IMR-90 (cell line): ENCODE measurements around the gene OSGEP. TPM values are rescaled to one million over a fixed set of nuclear protein-coding genes. Genes with fewer than 3 reads are reported as not detected.

ENCODE experiments used
- ATAC-seq: fragments of 200-7000 bp; cut with Tn5 transposase; 2 replicates; pipeline ENCODE4 v1.9.1; 2020; ENCODE audit warnings: low read depth, mild to moderate bottlenecking, moderate library complexity
- BruUV-seq: library from RNA; stranded (reverse); fragments of 400-500 nt; replicated peaks from 2 replicates; lab custom pipeline; 2021; lab: Mats Ljungman, UMichigan
- CTCF ChIA-PET: fragments of 300-600 bp; formaldehyde crosslinking; extraction: SDS; loops from one replicate; lab custom pipeline; 2021; ENCODE audit warnings: antibody characterized with exemption; lab: Yijun Ruan, JAX
- POLR2A ChIA-PET: fragments of 300-600 bp; sonication (Branson Sonifier 250); formaldehyde crosslinking; loops from one replicate; lab custom pipeline; 2022; ENCODE audit warnings: antibody characterized with exemption; ENCODE audit not compliant: unreplicated experiment; lab: Charles Lee
- DNase-seq: peaks from one replicate; pipeline ENCODE4 v3.0.0; 2013
- H2AFZ ChIP-seq: replicated peaks from 2 replicates; pipeline ENCODE3; 2013; ENCODE audit warnings: low read length, mild to moderate bottlenecking; ENCODE audit not compliant: poor library complexity
- H2AK5ac ChIP-seq: 2 replicates; pipeline ENCODE4 v1.6.1; 2013; ENCODE audit warnings: low read depth, low read length, inconsistent platforms
- H2AK9ac ChIP-seq: replicated peaks from 2 replicates; pipeline ENCODE3; 2013; ENCODE audit warnings: mild to moderate bottlenecking, low read depth, low read length, moderate library complexity; ENCODE audit not compliant: poor library complexity
- H2BK120ac ChIP-seq: 2 replicates; pipeline ENCODE4 v1.6.1; 2013; ENCODE audit warnings: low read depth, low read length, inconsistent platforms
- H2BK15ac ChIP-seq: 3 replicates; pipeline ENCODE4 v1.6.1; 2013; ENCODE audit warnings: low read depth, low read length, inconsistent platforms
- H2BK20ac ChIP-seq: 2 replicates; pipeline ENCODE4 v1.6.1; 2013; ENCODE audit warnings: low read depth, mild to moderate bottlenecking, inconsistent platforms, low read length, moderate library complexity
- H2BK5ac ChIP-seq: 2 replicates; pipeline ENCODE4 v1.6.1; 2013; ENCODE audit warnings: mild to moderate bottlenecking, low read depth, low read length, inconsistent platforms; ENCODE audit not compliant: poor library complexity, severe bottlenecking
- H3K14ac ChIP-seq: replicated peaks from 2 replicates; pipeline ENCODE4 v1.6.1; 2013; ENCODE audit warnings: low read depth, low read length, inconsistent platforms
- H3K18ac ChIP-seq: 2 replicates; pipeline ENCODE4 v1.6.1; 2013; ENCODE audit warnings: low read depth, low read length, control low read depth
- H3K23ac ChIP-seq: 2 replicates; pipeline ENCODE4 v1.6.1; 2013; ENCODE audit warnings: low read depth, low read length, inconsistent platforms
- H3K27ac ChIP-seq: 2 replicates; pipeline ENCODE4 v1.5.1; 2013; ENCODE audit warnings: mild to moderate bottlenecking, control low read depth, low read length; ENCODE audit not compliant: insufficient read depth
- H3K27me3 ChIP-seq: 2 replicates; pipeline ENCODE4 v1.6.1; 2013; ENCODE audit warnings: low read length; ENCODE audit not compliant: control insufficient read depth, insufficient read depth
- H3K36me3 ChIP-seq: 2 replicates; pipeline ENCODE4 v1.6.1; 2013; ENCODE audit warnings: low read length, mixed read lengths; ENCODE audit not compliant: control insufficient read depth, insufficient read depth
- H3K4ac ChIP-seq: 2 replicates; pipeline ENCODE4 v1.6.1; 2013; ENCODE audit warnings: low read depth, low read length, inconsistent platforms
- H3K4me1 ChIP-seq: 2 replicates; pipeline ENCODE4 v1.6.1; 2013; ENCODE audit warnings: low read length, mixed read lengths; ENCODE audit not compliant: control insufficient read depth, insufficient read depth
- H3K4me2 ChIP-seq: 2 replicates; pipeline ENCODE4 v1.6.1; 2013; ENCODE audit warnings: low read depth, mild to moderate bottlenecking, control low read depth, low read length, moderate library complexity
- H3K4me3 ChIP-seq: 2 replicates; pipeline ENCODE4 v1.5.1; 2013; ENCODE audit warnings: low read depth, mild to moderate bottlenecking, control low read depth, low read length, moderate library complexity; ENCODE audit not compliant: insufficient read depth
- H3K56ac ChIP-seq: 2 replicates; pipeline ENCODE4 v1.6.1; 2013; ENCODE audit warnings: low read length, inconsistent platforms; ENCODE audit not compliant: insufficient read depth; ENCODE audit errors: extremely low read depth
- H3K79me1 ChIP-seq, 2 experiments: 2 replicates each; pipeline ENCODE4 v1.6.1; 2013; ENCODE audit warnings: low read length in 2 of 2, inconsistent platforms in 1 of 2, low read depth in 1 of 2
- H3K9ac ChIP-seq: 2 replicates; pipeline ENCODE4 v1.6.1; 2013; ENCODE audit warnings: low read depth, low read length, control low read depth
- H3K9me1 ChIP-seq: 2 replicates; pipeline ENCODE4 v1.6.1; 2013; ENCODE audit warnings: low read length, inconsistent platforms; ENCODE audit not compliant: insufficient read depth
- H3K9me3 ChIP-seq: 2 replicates; pipeline ENCODE4 v1.6.1; 2013; ENCODE audit warnings: low read length; ENCODE audit not compliant: control insufficient read depth, insufficient read depth
- H4K20me1 ChIP-seq: 2 replicates; pipeline ENCODE4 v1.6.1; 2013; ENCODE audit warnings: low read length, inconsistent platforms; ENCODE audit not compliant: insufficient read depth
- H4K5ac ChIP-seq: 2 replicates; pipeline ENCODE4 v1.6.1; 2013; ENCODE audit warnings: mild to moderate bottlenecking, low read depth, low read length, control low read depth
- H4K8ac ChIP-seq, 2 experiments: 2 replicates each; pipeline ENCODE4 v1.6.1; 2013; ENCODE audit warnings: low read depth in 2 of 2, low read length in 2 of 2, control low read depth in 1 of 2, inconsistent platforms in 1 of 2
- H4K91ac ChIP-seq: 2 replicates; pipeline ENCODE4 v1.6.1; 2013; ENCODE audit warnings: low read depth, low read length, inconsistent platforms; ENCODE audit not compliant: insufficient read depth
- BHLHE40 ChIP-seq: fragments of 150-350 bp; IDR thresholded peaks from 2 replicates; pipeline ENCODE4 v1.6.1; 2016; ENCODE audit warnings: mild to moderate bottlenecking, low read depth, low read length
- CEBPB ChIP-seq: IDR thresholded peaks from 2 replicates; pipeline ENCODE4 v1.6.1; 2012; ENCODE audit warnings: low read depth, low read length, improper control_type of control experiment
- ELK1 ChIP-seq: fragments of 150-350 bp; IDR thresholded peaks from 2 replicates; pipeline ENCODE4 v1.6.1; 2016; ENCODE audit warnings: low read depth, mild to moderate bottlenecking, low read length, moderate library complexity, borderline replicate concordance
- FOS ChIP-seq: fragments of 150-350 bp; IDR thresholded peaks from 2 replicates; pipeline ENCODE4 v1.6.1; 2016; ENCODE audit warnings: low read depth, low read length
- MAFK ChIP-seq: IDR thresholded peaks from 2 replicates; pipeline ENCODE4 v1.6.1; 2012; ENCODE audit warnings: low read depth, low read length, improper control_type of control experiment
- MAZ ChIP-seq: IDR thresholded peaks from 2 replicates; pipeline ENCODE4 v1.6.1; 2012; ENCODE audit warnings: low read depth, mild to moderate bottlenecking, low read length, improper control_type of control experiment, moderate library complexity, borderline replicate concordance
- MXI1 ChIP-seq: IDR thresholded peaks from 2 replicates; pipeline ENCODE4 v1.6.1; 2012; ENCODE audit warnings: low read depth, mild to moderate bottlenecking, low read length, moderate library complexity, borderline replicate concordance
- POLR2A ChIP-seq: IDR thresholded peaks from 2 replicates; pipeline ENCODE4 v1.6.1; 2012; ENCODE audit warnings: mild to moderate bottlenecking, low read depth, low read length
- RCOR1 ChIP-seq: IDR thresholded peaks from 2 replicates; pipeline ENCODE4 v1.6.1; 2012; ENCODE audit warnings: mild to moderate bottlenecking, low read length, improper control_type of control experiment; ENCODE audit not compliant: insufficient replicate concordance
- RFX5 ChIP-seq: IDR thresholded peaks from 2 replicates; pipeline ENCODE4 v1.8.0; 2012; ENCODE audit warnings: low read depth, mild to moderate bottlenecking, low read length, moderate library complexity
- SMC3 ChIP-seq: fragments of 150-350 bp; IDR thresholded peaks from 2 replicates; pipeline ENCODE4 v1.6.1; 2016; ENCODE audit warnings: low read depth, mild to moderate bottlenecking, antibody characterized with exemption, low read length, moderate library complexity
- USF2 ChIP-seq: fragments of 150-350 bp; IDR thresholded peaks from 2 replicates; pipeline ENCODE4 v1.6.1; 2017; ENCODE audit warnings: mild to moderate bottlenecking, antibody characterized with exemption, low read length, low read depth
- WGBS, 2 experiments: methylation state at CpG; one replicate each; pipeline versions ENCODE4 v1.1.5 to v1.1.7; 2013; ENCODE audit warnings: missing lambda C conversion rate in 2 of 2; ENCODE audit not compliant: insufficient read length in 1 of 2; ENCODE audit errors: extremely low coverage in 2 of 2; 5-methylcytosine and 5-hydroxymethylcytosine counted together
- dilution Hi-C: fragments of 300-500 bp; cut with HindIII; formaldehyde crosslinking; loops from one replicate; pipeline ENCODE4 v1.14.3; 2018; ENCODE audit warnings: low sequenced_read_pairs; ENCODE audit not compliant: unreplicated experiment
- in situ Hi-C: fragments of 300-500 bp; cut with MboI; formaldehyde crosslinking; loops from 3 replicates; pipeline ENCODE4 v1.14.3; 2019; ENCODE audit warnings: low sequenced_read_pairs, inconsistent platforms, mixed read lengths
- intact Hi-C: fragments of 100-400 bp; cut with micrococcal nuclease; formaldehyde crosslinking; loops from 2 replicates; pipeline ENCODE4 v1.10.0; 2022
- polyA plus RNA-seq, 3 experiments: library from polyadenylated mRNA; depleted of rRNA; stranded (reverse); fragments of >200 nt; gene quantifications; 2 replicates each; pipeline ENCODE4 v1.2.3, GENCODE V29; 2012; ENCODE audit warnings: low replicate concordance in 1 of 3
- total RNA-seq: library from RNA; depleted of rRNA; stranded (reverse); fragments of >200 nt; gene quantifications from 2 replicates; pipeline ENCODE4 v1.2.3, GENCODE V29; 2012

The OSGEP gene
- total and polyA plus RNA-seq, 2 of the 4 experiments (the other 2 are of a cell fraction), result 24.7 to 32.4 TPM

GRCh38 chr14:20413744-20414082 lies 40.9 kb downstream of the OSGEP start:
- H3K27ac ChIP-seq, result peak overlapping the region; percentile 98
- TF ChIP-seq POLR2A, result no peak
- no peak for TF ChIP-seq RFX5
- TF ChIP-seq MAZ, result no peak
- TF ChIP-seq SMC3, result no peak
- TF ChIP-seq RCOR1, result no peak
- TF ChIP-seq MAFK, result no peak
- no peak for TF ChIP-seq CEBPB
- TF ChIP-seq MXI1, result no peak
- no peak for TF ChIP-seq BHLHE40
- TF ChIP-seq FOS, result no peak
- no peak for TF ChIP-seq ELK1
- TF ChIP-seq USF2, result no peak
- in situ Hi-C loops (loop anchor here (5.0 to 10.0 kb wide), 2 partner anchors 199 to 271 kb away; partner anchors contain the start of genes ANG and RNASE4), dilution Hi-C loops (no loop called here), intact Hi-C loops (loop anchor here (2.0 kb wide), 2 partner anchors 71 to 269 kb away; partner anchors contain the start of gene PARP2)
- no peaks in the 10 kb centered on the region for H4K20me1 ChIP-seq
- ATAC-seq (peak; percentile 1; the same call in 1 of the 2 replicates), DNase-seq (no peak)
- H3K18ac ChIP-seq, result peak overlapping the region; percentile 31; the same call in 1 of the 2 replicates
- H3K4me1 ChIP-seq, result peaks cover 6% of the 10 kb centered on the region
- H2AK9ac ChIP-seq, result no peak overlapping the region
- peak overlapping the region; percentile 30 for H3K4ac ChIP-seq
- peak overlapping the region; percentile 87 for H4K5ac ChIP-seq
- H3K9me3 ChIP-seq, result no peaks in the 10 kb centered on the region
- ChIA-PET POLR2A (no interaction called here), CTCF (interaction anchor here (0.6 kb wide), 1 partner anchor 73 kb away, joined by 3 read pairs; no protein-coding TSS in a partner anchor)
- peak overlapping the region; percentile 79 for H3K4me3 ChIP-seq
- peak overlapping the region; percentile 43 for H2BK120ac ChIP-seq
- peak overlapping the region; percentile 78 for H3K14ac ChIP-seq
- H3K23ac ChIP-seq, result peak overlapping the region; percentile 61
- H3K9me1 ChIP-seq, result 0 out of 2 replicates have a peak, but pooled peaks cover 4% of the 10 kb centered on the region
- peak overlapping the region; percentile 63 for H2BK5ac ChIP-seq
- H3K4me2 ChIP-seq, result peak overlapping the region; percentile 99
- no peak overlapping the region for H2AK5ac ChIP-seq
- peak overlapping the region; percentile 66 for H3K9ac ChIP-seq
- H2BK15ac ChIP-seq, result peak overlapping the region; percentile 13; the same call in 1 of the 3 replicates
- peak overlapping the region; percentile 81 to 92 for H4K8ac ChIP-seq
- H3K27me3 ChIP-seq, result 0 out of 2 replicates have a peak, but pooled peaks cover 2% of the 10 kb centered on the region
- 7% methylated on average over 3 of the region's 9 CpGs; no CpG with 5 or more reads in 1 of the 2 experiments for WGBS, 2 experiments
- peaks cover 4 to 21% of the 10 kb centered on the region in 2 experiments; a peak in 3 of 4 replicates for H3K79me1 ChIP-seq
- peak overlapping the region; percentile 99 for H2AFZ ChIP-seq
- H3K56ac ChIP-seq, result peak overlapping the region; percentile 81
- BruUV-seq, result no TSS peak
- H4K91ac ChIP-seq, result peak overlapping the region; percentile 60
- no peak overlapping the region for H2BK20ac ChIP-seq
- no peaks in the 10 kb centered on the region for H3K36me3 ChIP-seq
